DMS79 (cell line): ENCODE measurements around the gene ASPM.
"Not testable (repeated sequence)": the region's sequence is repeated elsewhere in the genome, so short reads cannot be mapped to it uniquely, and the experiment has no call there.

Experiments
- DNase-seq: peaks from one replicate; lab custom pipeline; 2025; lab: John Stamatoyannopoulos, UW

The ASPM gene

DNA sequence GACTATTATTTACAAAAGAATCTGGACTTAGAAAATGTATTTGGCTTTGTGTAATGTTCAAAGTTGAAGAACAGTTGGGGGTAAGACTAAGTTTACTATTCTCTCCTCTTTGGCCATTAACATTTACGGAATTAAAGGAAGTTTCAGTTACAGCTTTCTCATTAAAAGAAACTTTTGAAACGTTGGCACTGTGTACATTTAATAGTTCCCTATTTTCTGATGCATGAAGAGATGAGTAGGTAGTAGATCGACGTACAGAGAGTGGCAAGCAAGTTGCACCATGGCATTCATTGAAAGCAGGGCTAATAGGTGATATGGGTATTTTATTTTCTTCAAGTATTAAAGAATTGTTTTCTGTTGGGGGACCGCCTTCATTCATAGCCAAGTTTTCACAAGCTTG, 3.2 kb downstream of the ASPM start:
- DNase-seq: no peak

- DNase-seq: no peak
These were observed 4.9 kb downstream of the ASPM start for GRCh38 chr1:197141575-197141974.

GRCh38 chr1:197140121-197140520, 6.3 kb downstream of the ASPM start:
- DNase-seq: peak; percentile 52

DNA sequence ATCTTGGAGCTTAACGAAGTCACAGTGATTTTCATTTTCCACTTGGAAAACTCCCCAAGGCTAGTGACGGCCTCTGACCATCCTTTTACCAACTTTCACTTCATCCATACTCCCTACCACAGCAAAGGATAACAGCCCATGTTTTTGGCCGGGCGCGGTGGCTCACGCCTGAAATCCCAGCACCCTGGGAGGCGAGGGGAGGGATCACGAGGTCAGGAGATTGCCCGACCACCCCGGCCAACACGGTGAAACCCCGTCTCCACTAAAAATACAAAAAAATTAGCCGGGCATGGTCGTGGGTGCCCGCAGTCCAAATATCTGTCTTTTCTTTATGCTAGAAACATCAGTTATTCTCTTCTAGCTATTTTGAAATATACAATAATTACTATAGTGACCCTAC, 7.3 kb downstream of the ASPM start:
- DNase-seq: no peak

DNA sequence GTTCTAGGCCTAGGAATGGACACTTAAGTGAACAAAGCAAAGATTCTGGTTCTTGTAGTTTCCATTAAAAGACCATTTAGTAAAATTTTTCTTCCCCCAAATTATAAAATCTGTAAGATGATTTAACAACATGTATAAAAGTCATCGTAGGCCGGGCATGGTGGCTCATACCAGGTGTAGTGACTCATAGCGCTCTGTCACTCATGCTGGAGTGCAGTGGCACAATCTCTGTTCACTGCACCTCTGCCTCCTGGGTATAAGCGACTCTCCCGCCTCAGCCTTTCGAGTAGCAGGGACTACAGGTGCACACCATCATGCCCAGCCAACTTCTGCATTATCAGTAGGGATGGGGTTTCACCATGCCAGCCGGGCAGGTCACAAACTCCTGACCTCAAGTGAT, 9.1 kb downstream of the ASPM start:
- no peak for DNase-seq

DNA sequence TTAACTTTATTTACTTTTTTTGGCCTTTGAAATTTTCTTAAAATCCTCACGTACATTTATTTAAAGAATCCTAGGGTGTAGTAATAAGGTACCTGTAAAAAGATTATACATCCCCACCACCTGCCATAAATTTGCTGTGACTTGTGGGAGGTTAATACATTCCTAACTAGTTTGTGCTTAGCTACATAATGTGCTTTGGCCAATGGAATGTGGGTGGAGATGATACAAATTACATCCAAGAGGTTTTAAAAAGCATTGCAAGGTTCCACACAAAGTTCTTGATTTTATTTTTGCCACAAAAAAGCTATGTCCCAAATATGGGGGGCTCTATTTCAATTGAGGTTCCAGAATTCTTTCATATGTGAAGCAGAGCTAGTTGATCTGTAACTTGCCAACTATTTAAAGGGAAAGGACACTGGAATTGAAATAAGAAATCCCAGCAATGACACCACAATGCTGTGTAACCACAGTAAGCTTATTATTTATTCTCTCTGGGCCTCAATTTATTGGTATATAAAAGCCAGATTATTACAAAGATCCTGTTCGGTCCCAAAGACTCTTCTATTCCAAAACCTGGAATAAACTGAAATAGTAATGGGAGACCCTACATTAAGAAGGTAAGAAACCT, 15.7 kb downstream of the ASPM start:
- DNase-seq: no peak

- no peak for DNase-seq
These were observed 16.8 kb downstream of the ASPM start for GRCh38 chr1:197129698-197130097.

DNA sequence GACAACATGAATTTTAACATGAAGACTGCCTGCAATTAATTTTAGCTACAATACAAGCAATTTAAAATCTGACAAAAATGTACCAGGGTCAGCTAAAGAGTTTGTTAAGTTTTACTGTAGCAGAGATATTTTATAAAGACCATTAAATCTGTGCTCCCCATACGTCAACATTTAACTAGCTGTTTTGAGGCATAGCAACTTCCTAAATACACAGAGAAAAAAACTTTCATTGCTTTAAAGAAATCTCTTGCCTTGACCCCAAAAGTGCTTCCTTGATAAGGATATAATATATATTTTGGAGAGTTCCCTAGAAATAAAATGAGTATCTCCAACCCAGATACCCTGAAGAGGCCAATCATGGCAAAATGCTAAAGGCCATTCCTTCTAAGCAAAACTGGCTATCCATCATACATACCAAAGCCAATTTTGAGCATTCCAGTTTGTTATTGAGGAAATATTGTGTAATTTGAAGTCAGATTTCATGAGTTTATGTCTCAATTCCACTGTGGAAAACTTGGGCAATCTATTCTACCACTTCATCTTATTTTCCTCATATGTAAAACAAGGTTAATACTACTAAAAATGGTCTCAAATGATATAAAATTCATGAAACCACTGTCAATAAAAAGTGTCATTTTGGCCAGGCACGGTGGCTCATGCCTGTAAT, 19.1 kb downstream of the ASPM start:
- no peak for DNase-seq

DNA sequence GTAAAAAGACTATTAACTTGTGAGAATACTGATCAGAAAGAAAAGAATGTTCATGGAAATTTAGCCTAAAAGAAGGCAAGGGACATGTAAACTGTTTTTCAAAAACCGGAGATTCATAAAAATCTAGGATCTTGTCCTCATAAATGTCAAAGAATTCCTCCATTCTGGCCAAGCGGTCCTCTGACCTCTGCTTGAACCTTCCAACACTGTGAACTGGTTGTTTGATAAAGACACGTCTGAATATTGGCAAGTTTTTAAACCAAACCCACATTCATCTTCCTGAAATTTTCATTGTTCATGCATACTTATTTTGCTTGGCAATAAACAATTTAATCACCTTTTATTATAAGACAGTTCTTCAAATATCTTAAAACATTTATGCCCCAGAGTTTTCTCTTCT, 19.8 kb downstream of the ASPM start:
- no peak for DNase-seq

- no peak for DNase-seq
These were observed 22.1 kb downstream of the ASPM start for GRCh38 chr1:197124376-197124775.

DNA sequence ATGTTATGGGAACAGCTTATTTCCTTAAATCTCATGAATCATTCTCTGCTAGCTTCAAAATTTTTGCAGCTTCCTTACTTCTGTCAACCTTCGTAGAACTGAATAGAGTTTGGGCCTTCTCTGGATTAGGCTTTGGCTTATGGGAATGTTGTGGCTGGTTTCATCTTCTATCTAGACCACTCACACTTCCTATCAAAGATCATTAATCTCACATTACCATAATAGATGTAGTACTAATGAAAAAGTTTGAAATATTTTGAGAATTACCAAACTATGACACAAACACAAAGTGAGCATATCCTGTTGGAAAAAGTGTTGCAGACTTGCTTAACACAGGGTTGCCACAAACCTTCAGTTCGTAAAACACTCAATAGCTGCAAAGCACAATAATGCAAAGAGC, 30.3 kb downstream of the ASPM start:
- DNase-seq: no peak

GRCh38 chr1:197106869-197107268, 39.6 kb downstream of the ASPM start:
- DNase-seq: no peak

GRCh38 chr1:197103300-197103699, 43.2 kb downstream of the ASPM start:
- DNase-seq: no peak

GRCh38 chr1:197101978-197102377, 44.5 kb downstream of the ASPM start:
- DNase-seq: no peak

GRCh38 chr1:197100677-197101076, 45.8 kb downstream of the ASPM start:
- no peak for DNase-seq

- no peak for DNase-seq
These were observed 47.0 kb downstream of the ASPM start for GRCh38 chr1:197099444-197099843.

- not testable (repeated sequence) for DNase-seq
These were observed 49.5 kb downstream of the ASPM start for GRCh38 chr1:197096971-197097370.

GRCh38 chr1:197096137-197096536, 50.3 kb downstream of the ASPM start:
- DNase-seq: no peak

GRCh38 chr1:197093226-197093885, 53.1 kb downstream of the ASPM start:
- DNase-seq: no peak

- no peak for DNase-seq
These were observed 53.9 kb downstream of the ASPM start for GRCh38 chr1:197092491-197093023.

GRCh38 chr1:197083474-197083873, 63.0 kb downstream of the ASPM start:
- no peak for DNase-seq

DNA sequence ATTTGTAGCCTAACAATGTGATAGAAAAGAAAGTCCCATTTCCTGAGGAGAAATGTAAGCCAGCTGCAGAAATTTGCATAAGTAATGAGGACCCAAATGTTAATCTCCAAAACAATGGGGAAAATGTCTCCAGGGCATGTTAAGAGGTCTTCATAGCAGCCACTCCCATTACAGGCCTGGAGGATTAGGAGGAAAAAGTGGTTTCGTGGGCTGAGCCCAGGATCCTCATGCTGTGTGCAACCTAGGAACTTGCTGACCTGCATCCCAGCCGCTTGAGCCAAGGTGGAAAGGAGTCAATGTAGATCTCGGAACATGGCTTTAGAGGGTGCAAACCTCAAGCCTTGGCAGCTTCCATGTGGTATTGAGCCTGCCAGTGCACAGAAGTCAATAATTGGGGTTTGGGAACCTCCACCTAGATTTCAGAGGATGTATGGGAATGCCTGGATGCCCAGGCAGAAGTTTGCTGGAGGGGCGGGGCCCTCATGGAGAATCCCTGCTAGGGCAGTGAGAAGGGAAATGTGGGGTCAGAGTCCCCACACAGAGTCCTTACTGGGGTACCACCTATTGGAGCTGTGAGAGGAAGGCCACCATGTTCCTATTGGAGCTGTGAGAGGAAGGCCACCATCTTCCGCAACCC, 65.2 kb downstream of the ASPM start:
- DNase-seq: no peak

DNA sequence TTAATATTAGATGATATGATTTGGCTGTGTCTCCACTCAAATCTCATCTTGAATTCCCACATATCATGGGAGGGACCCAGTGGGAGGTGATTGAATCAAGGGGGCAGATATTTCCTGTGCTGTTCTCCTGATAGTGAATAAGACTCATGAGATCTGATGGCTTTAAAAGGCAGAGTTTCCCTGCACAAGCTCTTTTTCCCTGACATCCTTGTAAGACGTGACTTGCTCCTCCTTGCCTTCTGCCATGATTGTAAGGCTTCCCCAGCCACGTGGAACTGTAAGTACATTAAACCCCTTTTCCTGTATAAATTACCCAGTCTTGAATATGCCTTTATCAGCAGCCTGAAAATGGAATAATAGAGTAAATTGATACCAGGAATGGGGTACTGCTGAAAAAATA, 66.1 kb downstream of the ASPM start:
- DNase-seq: no peak
